ENCODE measurements around the gene SGPP1. TPM values are rescaled to one million over a fixed set of nuclear protein-coding genes. Genes with fewer than 3 reads are reported as not detected.

The SGPP1 gene
- total and polyA plus RNA-seq, 2 of the 8 experiments (the other 6 are each of a cell fraction or from before 2014, with no cell fraction given) = 5.7 to 8.1 TPM

DNA sequence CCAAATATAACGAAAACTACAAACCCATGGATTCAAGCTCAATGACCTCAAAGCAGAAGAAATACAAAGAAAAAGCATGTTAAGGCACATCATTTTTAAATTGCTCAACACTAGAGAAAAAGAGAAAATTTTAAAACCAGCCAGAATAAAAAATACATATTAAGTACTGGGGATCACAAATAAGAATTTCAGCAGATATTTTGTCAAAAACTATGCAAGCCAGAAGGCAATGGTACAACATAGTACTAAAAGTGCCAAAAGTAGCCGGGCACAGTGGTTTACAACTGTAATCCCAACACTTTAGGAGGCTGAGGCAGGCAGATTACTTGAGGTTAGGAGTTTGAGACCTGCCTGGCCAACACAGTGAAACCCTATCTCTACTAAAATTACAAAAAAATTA is 10.2 kb downstream of the SGPP1 start:
- Histone ChIP-seq H3K9ac (replicated peaks in 1 of 4; ENCODE audit: extremely low read depth in 1 of 4, low read depth in 3 of 4, low read length in 3 of 4) (no peak overlapping the region), H3K27ac (ENCODE audit: low read depth, low read length) (no peak overlapping the region), H2BK15ac (ENCODE audit: low read length) (no peak overlapping the region), H3K14ac (ENCODE audit: insufficient read length) (no peak overlapping the region), H2BK5ac (ENCODE audit: low read depth, low read length) (no peak overlapping the region), H2BK12ac (ENCODE audit: low read depth, low read length) (no peak overlapping the region), H3K4me2 (ENCODE audit: insufficient read depth in 1 of 2, low read depth in 2 of 2, low read length in 2 of 2) (no peak overlapping the region), H4K91ac (replicated peaks; ENCODE audit: insufficient read length, low read length) (no peak overlapping the region), H3K27me3 (replicated peaks in 1 of 4; ENCODE audit: control insufficient read depth in 3 of 4, extremely low read depth in 1 of 4, insufficient read depth in 3 of 4, low read length in 3 of 4) (no peaks in the 10 kb centered on the region), H2BK120ac (replicated peaks; ENCODE audit: low read depth, low read length) (no peak overlapping the region), H3K79me1 (ENCODE audit: low read depth, low read length) (no peaks in the 10 kb centered on the region), H4K20me1 (replicated peaks in 1 of 2; ENCODE audit: control insufficient read depth in 1 of 2, insufficient read depth in 2 of 2, low read length in 2 of 2) (no peaks in the 10 kb centered on the region), H2AK5ac (ENCODE audit: low read depth, low read length) (no peak overlapping the region), H3K23me2 (ENCODE audit: low read depth, low read length) (no peaks in the 10 kb centered on the region), H3K36me3 (ENCODE audit: control insufficient read depth in 2 of 4, insufficient read depth in 4 of 4, low read length in 3 of 4) (no peaks in the 10 kb centered on the region; a peak in 1 of 8 replicates), H3K4me3 (ENCODE audit: extremely low read depth in 1 of 4, insufficient read depth in 2 of 4, low read depth in 3 of 4, low read length in 4 of 4) (no peak overlapping the region), H2BK20ac (ENCODE audit: low read length) (no peak overlapping the region), H4K8ac (ENCODE audit: extremely low read depth, insufficient read depth, low read length) (no peak overlapping the region), H3K23ac (ENCODE audit: insufficient read length) (no peak overlapping the region), H4K5ac (ENCODE audit: insufficient read length, low read depth, low read length) (no peak overlapping the region), H3K56ac (replicated peaks; ENCODE audit: insufficient read length, low read depth, low read length) (no peak overlapping the region), H3K18ac (ENCODE audit: extremely low read depth, low read length) (no peak overlapping the region), H3K9me3 (ENCODE audit: insufficient read depth in 2 of 2, low read depth in 1 of 2, low read length in 1 of 2) (peaks cover 7 to 11% of the 10 kb centered on the region in 2 experiments; a peak in 3 of 4 replicates), H2AFZ (ENCODE audit: low read length) (no peak overlapping the region), H3K79me2 (ENCODE audit: control insufficient read depth in 1 of 2, insufficient read depth in 2 of 2, low read length in 2 of 2) (no peaks in the 10 kb centered on the region), H3K4me1 (replicated peaks in 1 of 4; ENCODE audit: control insufficient read depth in 3 of 4, insufficient read depth in 4 of 4, low read length in 3 of 4) (no peaks in the 10 kb centered on the region), H3K4ac (replicated peaks; ENCODE audit: insufficient read length, low read depth, low read length) (no peak overlapping the region)
- ChIA-PET CTCF (ENCODE audit: partially characterized antibody) (no interaction called here), POLR2A (ENCODE audit: partially characterized antibody) (interaction anchor here (1.3 kb wide), 1 partner anchor 19 kb away, joined by 3 read pairs; no protein-coding TSS in a partner anchor)
- 86% methylated on average over 2 of the region's 2 CpGs; no CpG with 5 or more reads in 1 of the 2 experiments for WGBS, 2 experiments (ENCODE audit: extremely low coverage in 1 of 2, insufficient coverage in 1 of 2, insufficient read length in 1 of 2, insufficient replicate concordance in 2 of 2, low coverage in 1 of 2, low lambda C conversion rate in 2 of 2, missing lambda C conversion rate in 1 of 2)
- no peak for DNase-seq (ENCODE audit: low read depth in 1 of 2, low spot score in 2 of 2)
- FAIRE-seq = no peak
- TF ChIP-seq YY1 (IDR thresholded peaks at IDR 0.05; ENCODE audit: low read depth, low read length) = no peak
- no peak for TF ChIP-seq SIN3A (conservative IDR thresholded peaks at IDR 0.05 in 1 of 2, IDR thresholded peaks at IDR 0.05 in 1 of 2; ENCODE audit: low read depth in 1 of 2, low read length in 2 of 2)
- no peak for TF ChIP-seq FOSL1 (IDR thresholded peaks at IDR 0.05; ENCODE audit: insufficient read depth, low read depth, low read length)
